Ectodermal cell (in vitro differentiated cells): Measurements from ENCODE around the gene OLFM2.

Experiments
- H3K27ac ChIP-seq: 2 replicates; pipeline ENCODE4 v1.7.0; 2013; ENCODE audit warnings: mild to moderate bottlenecking, low read depth, low read length; ENCODE audit not compliant: insufficient read depth, poor library complexity, severe bottlenecking
- H3K27me3 ChIP-seq: 2 replicates; pipeline ENCODE4 v1.7.0; 2013; ENCODE audit warnings: mild to moderate bottlenecking, low read length; ENCODE audit not compliant: insufficient read depth, control insufficient read depth, poor library complexity, severe bottlenecking
- H3K36me3 ChIP-seq: one replicate; pipeline ENCODE4 v1.7.0; 2013; ENCODE audit warnings: low read length; ENCODE audit not compliant: control insufficient read depth, insufficient read depth
- H3K4me1 ChIP-seq: one replicate; pipeline ENCODE4 v1.7.0; 2013; ENCODE audit warnings: low read length; ENCODE audit not compliant: control insufficient read depth, insufficient read depth
- H3K4me3 ChIP-seq: 2 replicates; pipeline ENCODE4 v1.7.0; 2013; ENCODE audit warnings: low read depth, low read length, control low read depth; ENCODE audit not compliant: insufficient read depth
- H3K9me3 ChIP-seq: 2 replicates; pipeline ENCODE4 v1.7.0; 2013; ENCODE audit warnings: mild to moderate bottlenecking, low read length, moderate library complexity; ENCODE audit not compliant: control insufficient read depth
- WGBS, 2 experiments: methylation state at CpG; one replicate each; pipeline ENCODE4 v1.1.7; 2013; ENCODE audit warnings: missing lambda C conversion rate in 2 of 2; 5-methylcytosine and 5-hydroxymethylcytosine counted together

OLFM2 gene

GRCh38 chr19:9811139-9811538 is 125.2 kb downstream of the OLFM2 start:
- no peaks in the 10 kb centered on the region for H3K9me3 ChIP-seq
- H3K27ac ChIP-seq, result no peak overlapping the region
- WGBS, 2 experiments, result 97% methylated on average over 21 of the region's 21 CpGs
- no peaks in the 10 kb centered on the region for H3K27me3 ChIP-seq
- H3K4me3 ChIP-seq, result no peak overlapping the region
- peaks cover 15% of the 10 kb centered on the region for H3K36me3 ChIP-seq
- H3K4me1 ChIP-seq, result no peaks in the 10 kb centered on the region

DNA sequence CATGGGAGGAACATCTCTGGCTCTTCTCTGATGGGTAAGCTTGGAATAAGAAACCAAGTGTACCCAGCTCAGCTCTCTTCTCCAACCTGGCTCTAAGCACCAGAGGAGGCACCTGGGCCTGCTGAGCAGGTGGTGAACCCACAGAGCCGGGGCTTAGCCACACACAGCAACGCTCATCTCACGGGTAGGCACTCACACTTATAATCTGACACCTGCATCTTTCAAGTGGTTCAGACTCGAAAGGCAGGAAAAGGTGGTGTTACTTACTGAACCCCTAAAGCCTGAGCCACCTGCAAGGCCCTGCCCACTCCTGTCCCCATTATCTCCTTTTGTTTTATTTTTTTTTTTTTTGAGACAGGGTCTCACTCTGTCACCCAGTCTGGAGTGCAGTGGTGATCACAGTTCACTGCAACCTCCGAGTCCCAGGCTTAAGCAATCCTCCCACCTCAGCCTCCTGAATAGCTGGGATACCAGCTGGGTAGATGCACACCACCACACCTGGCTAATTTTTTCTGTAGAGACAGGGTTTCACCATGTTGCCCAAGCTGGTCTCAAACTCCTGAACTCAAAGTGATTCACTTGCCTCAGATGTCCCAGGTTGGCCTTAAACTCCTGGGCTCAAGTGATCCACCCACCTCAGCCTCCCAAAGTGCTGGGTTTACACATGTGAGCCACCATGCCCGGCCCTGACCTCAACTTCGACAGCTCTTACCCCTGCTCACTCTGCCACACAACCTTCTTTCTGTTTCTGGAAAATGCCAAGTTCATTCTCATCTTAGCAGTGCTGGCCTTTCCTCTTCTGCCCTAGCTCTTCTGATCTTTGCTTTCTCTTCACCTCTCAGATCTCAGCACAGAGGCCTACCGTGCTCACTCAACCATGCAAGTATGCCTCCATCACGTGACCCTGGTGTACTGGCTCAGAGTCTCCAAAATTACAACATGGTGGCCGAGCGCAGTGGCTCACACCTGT is 127.2 kb downstream of the OLFM2 start:
- Histone ChIP-seq H3K4me3 (no peak overlapping the region), H3K4me1 (no peaks in the 10 kb centered on the region), H3K27ac (no peak overlapping the region), H3K9me3 (no peaks in the 10 kb centered on the region), H3K36me3 (peaks cover 15% of the 10 kb centered on the region), H3K27me3 (no peaks in the 10 kb centered on the region)
- 90 to 95% methylated on average over 11 of the region's 11 CpGs for WGBS, 2 experiments

GRCh38 chr19:9806803-9807202 is 129.5 kb downstream of the OLFM2 start:
- 91 to 96% methylated on average over 3 of the region's 3 CpGs for WGBS, 2 experiments
- Histone ChIP-seq H3K4me3 (no peak overlapping the region), H3K4me1 (no peaks in the 10 kb centered on the region), H3K27ac (no peak overlapping the region), H3K36me3 (peaks cover 15% of the 10 kb centered on the region), H3K27me3 (no peaks in the 10 kb centered on the region), H3K9me3 (no peaks in the 10 kb centered on the region)
